ENCODE measurements around the gene NDUFS2.
A peak's percentile ranks its signal among the peaks of the same experiment; 100 is the strongest.

Gene NDUFS2

DNA sequence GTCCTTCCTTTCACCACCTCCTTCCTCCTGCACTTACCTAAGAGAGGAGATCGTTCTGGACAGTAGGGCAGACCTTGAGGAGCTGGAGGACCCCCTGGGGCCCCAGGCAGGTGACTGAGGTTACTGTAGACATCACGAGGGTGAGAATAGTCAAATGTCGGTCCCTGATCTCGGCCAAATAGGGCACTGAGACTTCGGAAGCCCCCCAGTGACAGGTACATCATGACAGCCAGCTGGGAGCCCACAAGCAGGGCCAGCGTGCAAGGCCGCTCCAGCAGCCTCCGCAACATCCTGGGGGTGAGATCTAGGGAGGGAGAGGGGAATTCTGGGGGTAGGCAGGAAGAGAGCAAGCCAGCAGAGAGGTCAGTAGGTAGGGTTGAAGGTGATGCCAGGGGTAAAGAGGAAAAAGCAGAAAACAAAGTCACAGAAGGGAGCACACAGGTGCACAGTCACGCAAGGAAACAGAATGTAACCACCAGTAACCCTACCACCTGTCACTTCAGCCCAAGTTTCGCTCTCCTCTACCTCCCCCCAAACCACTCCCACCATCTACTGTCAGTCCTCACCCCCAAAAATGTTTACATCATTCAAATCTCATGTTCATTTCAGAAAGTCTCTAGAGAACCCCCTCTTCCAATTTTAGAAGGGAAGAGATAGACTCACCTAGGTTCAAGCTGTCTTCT, 26.3 kb upstream of the NDUFS2 start:
- Histone ChIP-seq H3K9me3 (ENCODE audit: control insufficient read depth, insufficient read depth, low read length) (no peaks in the 10 kb centered on the region), H3K27ac (ENCODE audit: low read depth, low read length) (no peak overlapping the region), H3K79me2 (ENCODE audit: control insufficient read depth, low read length) (peaks cover 16% of the 10 kb centered on the region)

DNA sequence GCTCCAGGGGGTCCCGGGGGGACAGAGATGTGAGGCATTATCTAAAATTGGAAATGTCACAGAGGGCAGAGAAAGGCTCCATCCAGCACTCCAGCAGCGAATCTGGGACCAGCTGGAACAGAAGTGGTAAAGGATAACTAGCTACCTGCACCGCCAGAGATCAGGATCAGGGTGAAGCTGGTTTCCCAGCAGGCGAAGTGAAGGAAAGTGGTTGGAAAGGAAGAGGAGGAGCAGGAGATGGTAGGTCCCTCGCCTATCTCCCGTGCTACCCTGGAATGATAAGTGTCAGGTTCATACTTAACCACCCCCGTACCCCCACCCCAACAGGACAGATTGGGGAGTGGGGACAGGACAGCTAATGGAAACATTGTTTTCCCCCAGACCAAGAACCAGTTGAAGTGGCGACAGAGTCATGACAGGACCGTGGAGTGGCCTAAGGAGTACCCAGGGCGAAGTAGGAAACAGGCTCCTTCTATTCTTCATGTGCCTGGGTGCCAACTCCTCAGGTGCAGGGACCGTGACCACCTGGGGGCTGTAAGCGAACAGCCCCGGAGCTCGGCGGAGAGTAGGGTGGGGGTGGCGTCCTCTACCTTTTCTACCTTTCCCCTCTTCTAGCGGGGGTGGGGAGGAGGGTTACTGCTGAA, 25.6 kb upstream of the NDUFS2 start:
- peak overlapping the region; percentile 31; the same call in 1 of the 2 replicates for H3K27ac ChIP-seq (ENCODE audit: low read depth, low read length)
- H4K20me1 ChIP-seq (ENCODE audit: control insufficient read depth, insufficient read depth, low read depth, low read length), result no peaks in the 10 kb centered on the region
- TF ChIP-seq EZH2phosphoT487 (IDR thresholded peaks at IDR 0.05; ENCODE audit: borderline replicate concordance, low read length), result no peak
- TF ChIP-seq, protein P1, sequence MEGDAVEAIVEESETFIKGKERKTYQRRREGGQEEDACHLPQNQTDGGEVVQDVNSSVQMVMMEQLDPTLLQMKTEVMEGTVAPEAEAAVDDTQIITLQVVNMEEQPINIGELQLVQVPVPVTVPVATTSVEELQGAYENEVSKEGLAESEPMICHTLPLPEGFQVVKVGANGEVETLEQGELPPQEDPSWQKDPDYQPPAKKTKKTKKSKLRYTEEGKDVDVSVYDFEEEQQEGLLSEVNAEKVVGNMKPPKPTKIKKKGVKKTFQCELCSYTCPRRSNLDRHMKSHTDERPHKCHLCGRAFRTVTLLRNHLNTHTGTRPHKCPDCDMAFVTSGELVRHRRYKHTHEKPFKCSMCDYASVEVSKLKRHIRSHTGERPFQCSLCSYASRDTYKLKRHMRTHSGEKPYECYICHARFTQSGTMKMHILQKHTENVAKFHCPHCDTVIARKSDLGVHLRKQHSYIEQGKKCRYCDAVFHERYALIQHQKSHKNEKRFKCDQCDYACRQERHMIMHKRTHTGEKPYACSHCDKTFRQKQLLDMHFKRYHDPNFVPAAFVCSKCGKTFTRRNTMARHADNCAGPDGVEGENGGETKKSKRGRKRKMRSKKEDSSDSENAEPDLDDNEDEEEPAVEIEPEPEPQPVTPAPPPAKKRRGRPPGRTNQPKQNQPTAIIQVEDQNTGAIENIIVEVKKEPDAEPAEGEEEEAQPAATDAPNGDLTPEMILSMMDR (IDR thresholded peaks at IDR 0.05; ENCODE audit: low read depth, low read length, poor library complexity, severe bottlenecking), result no peak
- H3K27me3 ChIP-seq (ENCODE audit: control insufficient read depth, low read length), result no peaks in the 10 kb centered on the region
- peak overlapping the region; percentile 99 for H3K4me3 ChIP-seq (ENCODE audit: low read length)
- H3K4me1 ChIP-seq (ENCODE audit: control insufficient read depth, low read length), result peaks cover 24% of the 10 kb centered on the region
- no peaks in the 10 kb centered on the region for H3K9me3 ChIP-seq (ENCODE audit: control insufficient read depth, insufficient read depth, low read length)
- H3K36me3 ChIP-seq (ENCODE audit: control insufficient read depth, low read length), result peaks cover 39% of the 10 kb centered on the region
- H3K79me2 ChIP-seq (ENCODE audit: control insufficient read depth, low read length), result peaks cover 16% of the 10 kb centered on the region
- peak overlapping the region; percentile 94 for H3K4me2 ChIP-seq (ENCODE audit: low read length)
- 0 out of 2 replicates have a peak, but pooled peaks cover 2% of the 10 kb centered on the region for H3F3A ChIP-seq (ENCODE audit: control insufficient read depth, insufficient read depth)
- H3K9me2 ChIP-seq (replicated peaks; ENCODE audit: control insufficient read depth, low read length), result no peaks in the 10 kb centered on the region

More for the DNA sequence above, 26.3 kb upstream of the NDUFS2 start:
- peak overlapping the region; percentile 94 for H3K4me2 ChIP-seq (ENCODE audit: low read length)
- H3K36me3 ChIP-seq (ENCODE audit: control insufficient read depth, low read length), result peaks cover 45% of the 10 kb centered on the region
- peak overlapping the region; percentile 99 for H3K4me3 ChIP-seq (ENCODE audit: low read length)
- peaks cover 24% of the 10 kb centered on the region for H3K4me1 ChIP-seq (ENCODE audit: control insufficient read depth, low read length)
- 0 out of 2 replicates have a peak, but pooled peaks cover 2% of the 10 kb centered on the region for H3F3A ChIP-seq (ENCODE audit: control insufficient read depth, insufficient read depth)
- no peaks in the 10 kb centered on the region for H3K27me3 ChIP-seq (ENCODE audit: control insufficient read depth, low read length)
- no peaks in the 10 kb centered on the region for H3K9me2 ChIP-seq (replicated peaks; ENCODE audit: control insufficient read depth, low read length)
- H4K20me1 ChIP-seq (ENCODE audit: control insufficient read depth, insufficient read depth, low read depth, low read length), result no peaks in the 10 kb centered on the region
- no peak for TF ChIP-seq EZH2phosphoT487 (IDR thresholded peaks at IDR 0.05; ENCODE audit: borderline replicate concordance, low read length)
- TF ChIP-seq, protein P1 (IDR thresholded peaks at IDR 0.05; ENCODE audit: low read depth, low read length, poor library complexity, severe bottlenecking), result no peak

DNA sequence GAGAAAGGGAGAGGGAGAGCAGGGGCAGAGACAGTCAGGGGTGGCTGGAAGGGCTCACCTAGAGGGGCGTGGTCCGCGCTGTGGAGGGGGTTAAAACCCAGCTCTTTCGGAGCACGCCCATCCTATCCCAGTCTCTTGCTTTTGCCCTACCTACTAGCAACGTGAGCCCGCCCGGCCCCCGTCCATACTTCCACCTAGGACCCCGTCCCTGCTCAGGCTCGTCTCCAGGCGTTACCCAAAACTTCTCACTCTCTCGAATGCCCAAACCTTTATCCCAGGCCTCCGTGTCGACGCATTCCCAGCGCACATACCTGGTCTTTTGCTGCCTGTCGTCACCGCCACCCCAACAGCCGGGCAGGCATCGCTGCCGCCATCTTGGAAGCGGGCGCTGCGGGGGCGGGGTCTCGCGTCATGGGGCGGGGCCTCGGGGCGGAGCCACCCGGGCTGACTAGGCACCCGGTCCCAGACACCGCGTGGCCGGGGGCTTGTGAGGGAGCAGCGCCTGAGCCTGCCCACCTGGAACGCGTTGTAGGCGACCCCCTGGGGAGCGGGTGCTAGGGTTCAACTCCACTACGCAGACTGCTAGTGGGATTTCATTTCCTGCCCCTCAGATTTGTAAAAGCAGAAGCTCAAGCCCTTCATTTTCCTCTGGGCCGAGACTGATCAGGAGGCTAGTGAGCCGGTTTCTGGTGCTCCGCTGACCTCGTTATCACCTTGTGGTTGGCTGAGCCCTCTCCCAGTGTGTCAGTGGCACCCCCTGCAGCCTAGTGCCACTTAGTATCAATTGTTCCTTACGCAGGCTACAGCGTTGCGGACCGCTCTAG, 24.8 kb upstream of the NDUFS2 start, which contains the start of gene B4GALT3:
B4GALT3 (minus strand) TSS at position 396 of the 824 bp plus-strand sequence. CDS start 1,447 bp downstream, outside the sequence.
- H3K27me3 ChIP-seq (ENCODE audit: control insufficient read depth, low read length), result no peaks in the 10 kb centered on the region
- H3K4me2 ChIP-seq (ENCODE audit: low read length), result peak within 1 kb of the TSS; percentile 94
- H3K4me3 ChIP-seq (ENCODE audit: low read length), result peak within 1 kb of the TSS; percentile 99
- H3F3A ChIP-seq (ENCODE audit: control insufficient read depth, insufficient read depth), result 0 out of 2 replicates have a peak, but pooled peaks cover 2% of the 10 kb centered on the region
- H3K4me1 ChIP-seq (ENCODE audit: control insufficient read depth, low read length), result peaks cover 27% of the 10 kb centered on the region
- H3K36me3 ChIP-seq (ENCODE audit: control insufficient read depth, low read length), result peaks cover 31% of the 10 kb centered on the region
- H3K79me2 ChIP-seq (ENCODE audit: control insufficient read depth, low read length), result peaks cover 16% of the 10 kb centered on the region
- H4K20me1 ChIP-seq (ENCODE audit: control insufficient read depth, insufficient read depth, low read depth, low read length), result no peaks in the 10 kb centered on the region
- no peaks in the 10 kb centered on the region for H3K9me2 ChIP-seq (replicated peaks; ENCODE audit: control insufficient read depth, low read length)
- H3K9me3 ChIP-seq (ENCODE audit: control insufficient read depth, insufficient read depth, low read length), result no peaks in the 10 kb centered on the region
- TF ChIP-seq EZH2phosphoT487 (IDR thresholded peaks at IDR 0.05; ENCODE audit: borderline replicate concordance, low read length), result no peak
- TF ChIP-seq, protein P1 (IDR thresholded peaks at IDR 0.05; ENCODE audit: low read depth, low read length, poor library complexity, severe bottlenecking), result no peak
- H3K27ac ChIP-seq (ENCODE audit: low read depth, low read length), result peak within 1 kb of the TSS; percentile 31

All from DOHH2 (cell line).